Retinal pigment epithelial cell (primary cell): ENCODE measurements around the gene KIF23.

Source experiments
- DNase-seq: peaks from one replicate; pipeline ENCODE4 v3.0.0-alpha.2; 2010; ENCODE audit warnings: low read depth
- H3K4me3 ChIP-seq: 2 replicates; pipeline ENCODE4 v1.5.1; 2011; ENCODE audit warnings: mild to moderate bottlenecking, low read length, control low read depth, moderate library complexity
- TF ChIP-seq, protein P1 (sequence below): conservative IDR thresholded peaks from 2 replicates; pipeline ENCODE4 v1.5.1; 2011; ENCODE audit warnings: low read depth, low read length, control low read depth, inconsistent platforms

The KIF23 gene

DNA sequence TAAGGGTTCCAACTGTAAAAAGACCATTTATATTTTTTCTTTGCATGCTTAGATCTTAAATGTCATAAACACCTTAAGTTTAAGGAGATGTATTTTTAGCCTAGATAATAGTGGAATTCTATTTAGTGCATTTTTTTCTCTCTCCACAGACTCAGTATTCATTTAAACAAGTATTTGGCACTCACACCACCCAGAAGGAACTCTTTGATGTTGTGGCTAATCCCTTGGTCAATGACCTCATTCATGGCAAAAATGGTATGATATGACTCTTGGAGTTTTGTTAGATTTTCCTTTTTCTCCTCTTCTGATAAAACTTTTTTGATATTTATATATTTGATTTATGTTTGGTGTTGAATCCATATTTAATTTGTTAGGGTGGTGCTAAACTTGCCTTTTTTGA, 7.3 kb downstream of the KIF23 start:
- no peak for DNase-seq
- no peak overlapping the region for H3K4me3 ChIP-seq
- TF ChIP-seq, protein P1, sequence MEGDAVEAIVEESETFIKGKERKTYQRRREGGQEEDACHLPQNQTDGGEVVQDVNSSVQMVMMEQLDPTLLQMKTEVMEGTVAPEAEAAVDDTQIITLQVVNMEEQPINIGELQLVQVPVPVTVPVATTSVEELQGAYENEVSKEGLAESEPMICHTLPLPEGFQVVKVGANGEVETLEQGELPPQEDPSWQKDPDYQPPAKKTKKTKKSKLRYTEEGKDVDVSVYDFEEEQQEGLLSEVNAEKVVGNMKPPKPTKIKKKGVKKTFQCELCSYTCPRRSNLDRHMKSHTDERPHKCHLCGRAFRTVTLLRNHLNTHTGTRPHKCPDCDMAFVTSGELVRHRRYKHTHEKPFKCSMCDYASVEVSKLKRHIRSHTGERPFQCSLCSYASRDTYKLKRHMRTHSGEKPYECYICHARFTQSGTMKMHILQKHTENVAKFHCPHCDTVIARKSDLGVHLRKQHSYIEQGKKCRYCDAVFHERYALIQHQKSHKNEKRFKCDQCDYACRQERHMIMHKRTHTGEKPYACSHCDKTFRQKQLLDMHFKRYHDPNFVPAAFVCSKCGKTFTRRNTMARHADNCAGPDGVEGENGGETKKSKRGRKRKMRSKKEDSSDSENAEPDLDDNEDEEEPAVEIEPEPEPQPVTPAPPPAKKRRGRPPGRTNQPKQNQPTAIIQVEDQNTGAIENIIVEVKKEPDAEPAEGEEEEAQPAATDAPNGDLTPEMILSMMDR: no peak

DNA sequence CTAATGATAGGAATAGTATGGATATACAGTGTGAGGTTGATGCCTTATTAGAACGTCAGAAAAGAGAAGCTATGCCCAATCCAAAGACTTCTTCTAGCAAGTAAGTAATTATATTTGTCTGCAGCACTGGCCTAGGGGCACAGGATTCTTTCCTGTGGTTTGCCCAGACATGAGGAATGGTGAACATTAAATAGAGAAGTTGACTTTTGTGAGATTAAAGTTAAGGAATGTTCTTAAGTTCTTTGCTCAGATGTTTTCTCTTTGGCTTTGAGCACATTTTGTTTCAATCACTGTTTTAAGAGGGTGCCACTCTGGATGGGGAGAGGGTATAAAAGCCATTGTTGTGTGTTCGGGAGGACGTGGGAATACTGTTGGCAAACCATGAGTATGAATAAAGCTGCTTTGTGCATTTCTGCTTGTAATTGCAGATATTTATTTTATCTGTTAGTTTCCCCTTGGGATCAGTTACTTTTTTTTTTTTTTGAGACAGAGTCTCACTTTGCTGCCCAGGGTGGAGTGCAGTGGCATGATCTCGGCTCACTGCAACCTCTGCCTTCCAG, 8.3 kb downstream of the KIF23 start:
- TF ChIP-seq, protein P1: no peak
- H3K4me3 ChIP-seq: no peak overlapping the region
- DNase-seq: no peak

DNA sequence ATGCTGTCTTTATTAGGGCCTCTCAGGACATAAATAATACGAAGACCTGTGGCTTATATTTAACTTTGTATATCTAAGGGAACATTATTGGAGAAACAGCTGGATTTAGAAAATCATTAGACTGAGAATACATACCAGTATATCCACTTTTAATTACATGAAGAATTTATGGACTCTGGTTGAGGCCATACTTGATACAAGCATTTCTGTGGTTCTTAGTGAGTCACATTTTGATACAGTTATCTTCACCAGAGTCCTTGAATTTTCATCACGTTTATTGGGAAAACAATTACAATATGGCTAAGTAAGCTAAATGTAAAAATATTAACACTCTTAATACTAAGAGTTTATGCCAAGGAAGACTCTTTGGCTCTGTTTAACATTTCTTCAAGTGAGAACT, 9.9 kb downstream of the KIF23 start:
- TF ChIP-seq, protein P1: no peak
- no peak for DNase-seq
- H3K4me3 ChIP-seq: no peak overlapping the region

DNA sequence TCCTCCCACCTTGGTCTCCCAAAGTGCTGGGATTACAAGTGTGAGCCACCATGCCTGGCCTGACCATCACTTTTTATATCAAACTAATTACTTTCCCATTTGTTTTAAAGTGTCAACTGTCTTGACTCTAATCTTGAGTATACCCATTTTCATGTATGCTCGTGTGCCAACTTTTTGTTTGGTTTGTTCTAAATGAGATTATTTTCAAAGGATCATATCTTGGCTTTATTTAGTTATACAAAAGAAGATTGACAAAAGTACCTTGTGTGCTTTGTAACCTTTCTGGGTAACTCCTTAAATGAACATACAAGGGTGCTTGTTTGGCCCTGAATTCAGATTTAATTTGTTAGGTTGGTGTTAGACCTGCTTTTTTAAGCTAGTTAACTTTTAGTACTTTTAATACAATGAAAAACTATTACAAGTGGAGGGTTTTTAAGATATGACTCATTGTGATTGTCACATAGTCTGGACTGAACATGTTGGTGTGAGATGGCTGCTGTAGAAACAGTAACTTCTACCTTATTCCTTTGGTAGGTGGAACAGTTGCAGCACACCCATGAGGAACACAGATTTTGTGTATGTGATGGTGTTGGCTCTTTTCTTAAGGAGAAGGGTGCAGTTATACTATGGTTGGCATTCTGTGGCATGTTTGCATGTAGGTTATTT, 10.7 kb downstream of the KIF23 start:
- H3K4me3 ChIP-seq: no peak overlapping the region
- TF ChIP-seq, protein P1: no peak
- no peak for DNase-seq

DNA sequence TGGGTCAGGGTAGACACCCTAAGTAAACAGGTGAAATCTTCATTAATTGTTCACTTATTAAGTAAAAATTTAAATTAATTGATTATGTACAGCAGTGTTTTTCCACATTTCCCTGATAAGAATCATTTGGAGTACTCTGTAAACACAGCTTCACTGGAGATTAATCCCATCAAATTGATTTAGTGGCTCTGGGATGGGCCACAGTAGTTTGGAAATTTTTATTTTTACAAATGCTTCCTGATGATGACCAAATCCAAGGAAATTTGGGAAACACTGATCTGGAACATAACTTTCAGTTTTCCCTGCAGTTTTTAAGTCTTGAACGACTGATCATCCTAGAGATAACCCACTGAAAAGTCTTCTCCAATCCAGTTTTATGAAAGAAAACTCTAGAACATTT, 19.7 kb downstream of the KIF23 start:
- TF ChIP-seq, protein P1: no peak
- H3K4me3 ChIP-seq: no peak overlapping the region
- DNase-seq: no peak

DNA sequence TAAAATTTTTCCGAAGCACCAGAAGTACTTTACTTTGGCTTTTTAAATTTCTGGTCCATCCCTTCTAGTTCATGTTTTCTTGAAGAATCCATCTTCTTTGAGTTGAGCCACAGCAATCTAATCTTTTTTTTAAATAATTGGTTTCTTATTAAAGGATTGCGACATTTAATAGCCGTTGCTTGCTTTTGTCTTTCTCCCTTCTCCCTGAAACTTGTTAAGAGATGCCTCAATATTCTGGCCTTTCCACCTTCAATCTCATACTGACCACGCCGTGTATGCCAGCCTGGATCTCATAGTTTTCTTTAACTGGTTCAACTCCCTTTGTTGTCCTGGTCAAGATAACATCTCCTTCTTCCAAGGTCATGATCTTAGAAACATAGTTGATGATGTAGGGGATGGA, 20.1 kb downstream of the KIF23 start:
- no peak for DNase-seq
- H3K4me3 ChIP-seq: no peak overlapping the region

More for the DNA sequence above, 20.1 kb downstream of the KIF23 start:
- TF ChIP-seq, protein P1: no peak
